SK-N-SH (cell line): Measurements from ENCODE around the gene MAP4K4. TPM values are rescaled to one million over a fixed set of nuclear protein-coding genes. Genes with fewer than 3 reads are reported as not detected.

Experiments used
- CTCF ChIA-PET: fragments of 300-600, 350-600 bp; formaldehyde crosslinking; extraction: SDS; loops from one replicate; lab custom pipeline; 2021; lab: Yijun Ruan, JAX
- POLR2A ChIA-PET: fragments of 350-600 bp; sonication (Branson Sonifier 250); formaldehyde crosslinking; extraction: SDS; loops from one replicate; lab custom pipeline; 2020; ENCODE audit warnings: antibody characterized with exemption, inconsistent platforms; lab: Yijun Ruan, JAX
- DNase-seq: peaks from one replicate; pipeline ENCODE4 v3.0.0; 2012
- H2AFZ ChIP-seq: fragments of 200-600 bp; sonication (generic); 2 replicates; pipeline ENCODE4 v1.8.1; 2016; ENCODE audit warnings: antibody characterized with exemption, mild to moderate bottlenecking, low read depth
- H3F3A ChIP-seq: fragments of 200-600 bp; sonication (generic); replicated peaks from 2 replicates; pipeline ENCODE3; 2016; ENCODE audit warnings: antibody characterized with exemption, mild to moderate bottlenecking; ENCODE audit not compliant: insufficient read depth
- H3K27ac ChIP-seq, 2 experiments: fragments of 200-500 bp in 1 of 2; fragments of 200-600 bp in 1 of 2; sonication (Bioruptor generic) in 1 of 2; sonication (generic), shearing (Covaris generic) in 1 of 2; 2 replicates each; pipeline versions ENCODE4 v1.5.1 to v1.6.1; 2014 to 2016; ENCODE audit warnings: low read depth in 2 of 2, inconsistent platforms in 1 of 2, low read length in 1 of 2, mild to moderate bottlenecking in 1 of 2, mixed read lengths in 1 of 2
- H3K27me3 ChIP-seq: fragments of 200-600 bp; sonication (generic), shearing (Covaris generic); 2 replicates; pipeline ENCODE4 v1.6.1; 2016; ENCODE audit warnings: mixed run types; ENCODE audit not compliant: insufficient read depth
- H3K36me3 ChIP-seq, 2 experiments: fragments of 200-500 bp in 1 of 2; fragments of 200-600 bp in 1 of 2; sonication (Bioruptor generic) in 1 of 2; sonication (generic) in 1 of 2; replicated peaks in 1 of 2; 2 replicates each; pipeline versions ENCODE3 to v1.5.1; 2014 to 2016; ENCODE audit warnings: low read length in 1 of 2, mild to moderate bottlenecking in 1 of 2; ENCODE audit not compliant: insufficient read depth in 2 of 2, control insufficient read depth in 1 of 2
- H3K4me1 ChIP-seq, 2 experiments: fragments of 200-500 bp in 1 of 2; fragments of 200-600 bp in 1 of 2; sonication (Bioruptor generic) in 1 of 2; sonication (generic), shearing (Covaris generic) in 1 of 2; 2 replicates each; pipeline versions ENCODE4 v1.5.1 to v1.6.1; 2014 to 2016; ENCODE audit warnings: low read depth in 1 of 2, low read length in 1 of 2, mixed run types in 1 of 2; ENCODE audit not compliant: insufficient read depth in 2 of 2, control insufficient read depth in 1 of 2
- H3K4me2 ChIP-seq: fragments of 200-600 bp; sonication (generic), shearing (Covaris generic); 2 replicates; pipeline ENCODE4 v1.6.1; 2017; ENCODE audit warnings: mixed run types
- H3K4me3 ChIP-seq, 2 experiments: fragments of 200-500 bp in 1 of 2; fragments of 200-600 bp in 1 of 2; sonication (Bioruptor generic) in 1 of 2; sonication (generic), shearing (Covaris generic) in 1 of 2; 2 replicates each; pipeline versions ENCODE4 v1.5.1 to v1.8.1; 2014 to 2016; ENCODE audit warnings: low read depth in 2 of 2, inconsistent platforms in 1 of 2, low read length in 1 of 2, mild to moderate bottlenecking in 1 of 2, mixed read lengths in 1 of 2, moderate library complexity in 1 of 2
- H3K79me2 ChIP-seq: fragments of 200-600 bp; sonication (generic); 2 replicates; pipeline ENCODE4 v1.8.1; 2017; ENCODE audit warnings: mild to moderate bottlenecking; ENCODE audit not compliant: insufficient read depth
- H3K9ac ChIP-seq: fragments of 200-600 bp; sonication (generic); 2 replicates; pipeline ENCODE4 v1.6.1; 2017; ENCODE audit warnings: mixed run types
- H3K9me2 ChIP-seq: fragments of 200-600 bp; sonication (generic); 2 replicates; pipeline ENCODE4 v1.6.1; 2017; ENCODE audit warnings: mixed run types
- H3K9me3 ChIP-seq: fragments of 200-600 bp; sonication (generic); 2 replicates; pipeline ENCODE4 v1.6.1; 2017; ENCODE audit warnings: mixed run types, mild to moderate bottlenecking, moderate library complexity
- H4K20me1 ChIP-seq: fragments of 200-600 bp; sonication (generic); 2 replicates; pipeline ENCODE4 v1.6.1; 2017; ENCODE audit warnings: mild to moderate bottlenecking, mixed run types; ENCODE audit not compliant: insufficient read depth
- FOSL2 ChIP-seq: IDR thresholded peaks from 2 replicates; pipeline ENCODE4 v1.4.0; 2012; ENCODE audit warnings: low read depth, mild to moderate bottlenecking, moderate library complexity, borderline replicate concordance
- FOXM1 ChIP-seq: IDR thresholded peaks from 2 replicates; pipeline ENCODE4 v1.4.0; 2012; ENCODE audit warnings: low read depth, mild to moderate bottlenecking
- JUND ChIP-seq: IDR thresholded peaks from 2 replicates; pipeline ENCODE4 v1.4.0; 2012
- MEF2A ChIP-seq: IDR thresholded peaks from 2 replicates; pipeline ENCODE4 v1.4.0; 2012; ENCODE audit warnings: low read depth, borderline replicate concordance
- MXI1 ChIP-seq: IDR thresholded peaks from 2 replicates; pipeline ENCODE4 v1.6.1; 2012; ENCODE audit warnings: mild to moderate bottlenecking, low read depth, low read length, improper control_type of control experiment
- POLR2AphosphoS5 ChIP-seq: IDR thresholded peaks from 2 replicates; pipeline ENCODE4 v1.6.1; 2012; ENCODE audit warnings: low read depth, low read length
- RAD21 ChIP-seq: IDR thresholded peaks from 2 replicates; pipeline ENCODE4 v1.6.1; 2012; ENCODE audit warnings: mild to moderate bottlenecking, low read length
- RCOR1 ChIP-seq: fragments of 150-350 bp; IDR thresholded peaks from 2 replicates; pipeline ENCODE4 v1.6.1; 2017; ENCODE audit warnings: antibody characterized with exemption, low read length
- RXRA ChIP-seq: IDR thresholded peaks from 2 replicates; pipeline ENCODE4 v1.4.0; 2012; ENCODE audit warnings: low read depth, mild to moderate bottlenecking, borderline replicate concordance
- TEAD4 ChIP-seq: IDR thresholded peaks from 2 replicates; pipeline ENCODE4 v1.4.0; 2012; ENCODE audit warnings: mild to moderate bottlenecking, borderline replicate concordance; ENCODE audit not compliant: insufficient read depth
- YY1 ChIP-seq: IDR thresholded peaks from 2 replicates; pipeline ENCODE4 v1.4.0; 2012; ENCODE audit warnings: low read depth, mild to moderate bottlenecking
- WGBS: methylation state at CpG from one replicate; pipeline ENCODE4 v1.1.6; 2017; ENCODE audit warnings: low lambda C conversion rate; 5-methylcytosine and 5-hydroxymethylcytosine counted together
- polyA plus RNA-seq, 3 experiments: library from polyadenylated mRNA; depleted of rRNA; stranded (reverse); fragments of >200 nt; gene quantifications; 2 replicates each; pipeline ENCODE4 v1.2.3, GENCODE V29; 2012
- TF ChIP-seq, protein P1 (sequence below): fragments of 200-600 bp; sonication (generic); IDR thresholded peaks from 2 replicates; pipeline ENCODE4 v1.6.1; 2017; ENCODE audit warnings: antibody characterized with exemption, mild to moderate bottlenecking, moderate library complexity
- TF ChIP-seq, protein P2 (sequence below): IDR thresholded peaks from 2 replicates; pipeline ENCODE4; 2012
- TF ChIP-seq, protein P3 (sequence below): fragments of 150-350 bp; IDR thresholded peaks from 2 replicates; pipeline ENCODE4 v1.6.1; 2017; ENCODE audit warnings: antibody characterized with exemption, low read length, low read depth, borderline replicate concordance
- TF ChIP-seq, protein P4 (sequence below): IDR thresholded peaks from 2 replicates; pipeline ENCODE4 v1.4.0; 2012; ENCODE audit warnings: low read depth, borderline replicate concordance
- TF ChIP-seq, protein P5 (sequence below): IDR thresholded peaks from 2 replicates; pipeline ENCODE4 v1.4.0; 2012; ENCODE audit warnings: low read depth

MAP4K4 gene
- polyA plus RNA-seq, 1 of the 3 experiments (the other 2 are of a cell fraction) = 72.9 TPM

DNA sequence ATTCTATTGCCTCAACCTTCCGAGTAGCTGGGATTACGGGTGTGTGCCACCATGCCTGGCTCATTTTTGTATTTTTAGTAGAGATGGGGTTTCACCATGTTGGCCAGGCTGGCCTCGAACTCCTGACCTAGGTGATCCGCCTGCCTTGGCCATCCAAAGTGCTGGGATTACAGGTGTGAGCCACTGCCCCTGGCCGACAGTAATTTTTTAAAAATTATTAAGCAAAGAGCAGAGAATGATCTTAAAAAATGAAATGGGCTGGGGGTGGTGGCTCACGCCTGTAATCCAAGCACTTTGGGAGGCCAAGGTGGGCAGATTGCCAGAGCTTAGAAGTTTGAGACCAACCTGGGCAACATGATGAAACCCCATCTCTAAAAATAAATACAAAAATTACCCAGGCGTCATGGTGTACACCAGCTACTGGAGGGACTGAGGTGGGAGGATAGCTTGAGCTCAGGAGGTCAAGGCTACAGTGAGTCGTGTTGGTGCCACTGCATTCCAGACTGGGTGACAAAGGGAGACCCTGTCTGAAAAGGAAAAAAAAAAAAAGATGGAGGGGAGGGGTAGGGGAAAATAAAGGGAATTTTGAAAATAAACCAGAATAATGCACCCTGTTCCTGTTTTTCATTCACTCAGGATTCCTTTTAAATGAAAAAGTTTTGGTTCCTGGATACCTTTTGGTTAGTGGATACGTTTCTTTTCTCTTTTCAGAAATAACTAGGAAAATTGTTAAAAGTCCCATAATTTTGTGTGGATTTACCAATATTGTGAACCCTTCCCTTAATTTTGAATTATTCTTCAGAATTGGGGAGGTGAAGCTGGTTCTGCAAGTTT, 33.9 kb downstream of the MAP4K4 start:
- peaks cover 0 to 10% of the 10 kb centered on the region in 2 experiments for H3K36me3 ChIP-seq
- H4K20me1 ChIP-seq = peaks cover 98% of the 10 kb centered on the region
- TF ChIP-seq FOXM1 = no peak
- TF ChIP-seq POLR2AphosphoS5 = no peak
- no peak for TF ChIP-seq TEAD4
- TF ChIP-seq, protein P1, sequence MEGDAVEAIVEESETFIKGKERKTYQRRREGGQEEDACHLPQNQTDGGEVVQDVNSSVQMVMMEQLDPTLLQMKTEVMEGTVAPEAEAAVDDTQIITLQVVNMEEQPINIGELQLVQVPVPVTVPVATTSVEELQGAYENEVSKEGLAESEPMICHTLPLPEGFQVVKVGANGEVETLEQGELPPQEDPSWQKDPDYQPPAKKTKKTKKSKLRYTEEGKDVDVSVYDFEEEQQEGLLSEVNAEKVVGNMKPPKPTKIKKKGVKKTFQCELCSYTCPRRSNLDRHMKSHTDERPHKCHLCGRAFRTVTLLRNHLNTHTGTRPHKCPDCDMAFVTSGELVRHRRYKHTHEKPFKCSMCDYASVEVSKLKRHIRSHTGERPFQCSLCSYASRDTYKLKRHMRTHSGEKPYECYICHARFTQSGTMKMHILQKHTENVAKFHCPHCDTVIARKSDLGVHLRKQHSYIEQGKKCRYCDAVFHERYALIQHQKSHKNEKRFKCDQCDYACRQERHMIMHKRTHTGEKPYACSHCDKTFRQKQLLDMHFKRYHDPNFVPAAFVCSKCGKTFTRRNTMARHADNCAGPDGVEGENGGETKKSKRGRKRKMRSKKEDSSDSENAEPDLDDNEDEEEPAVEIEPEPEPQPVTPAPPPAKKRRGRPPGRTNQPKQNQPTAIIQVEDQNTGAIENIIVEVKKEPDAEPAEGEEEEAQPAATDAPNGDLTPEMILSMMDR = no peak
- TF ChIP-seq, all 33 proteins: peak for 0
- H2AFZ ChIP-seq = no peak overlapping the region
- no peaks in the 10 kb centered on the region for H3K27me3 ChIP-seq
- peaks cover 18% of the 10 kb centered on the region for H3F3A ChIP-seq
- DNase-seq = no peak
- peaks cover 27% of the 10 kb centered on the region in 2 experiments; a peak in 3 of 4 replicates for H3K4me1 ChIP-seq
- H3K79me2 ChIP-seq = peaks cover 100% of the 10 kb centered on the region
- H3K4me2 ChIP-seq = no peak overlapping the region
- H3K27ac ChIP-seq = no peak overlapping the region
- H3K9me3 ChIP-seq = no peaks in the 10 kb centered on the region
- ChIA-PET CTCF (interaction anchor here (0.7 to 1.5 kb wide), 2 partner anchors 31 to 61 kb away, joined by 3 to 6 read pairs; no protein-coding TSS in a partner anchor), POLR2A (no interaction called here)
- no peak overlapping the region for H3K4me3 ChIP-seq
- 87% methylated on average over 9 of the region's 9 CpGs for WGBS
- H3K9me2 ChIP-seq = no peaks in the 10 kb centered on the region
- no peak overlapping the region for H3K9ac ChIP-seq

DNA sequence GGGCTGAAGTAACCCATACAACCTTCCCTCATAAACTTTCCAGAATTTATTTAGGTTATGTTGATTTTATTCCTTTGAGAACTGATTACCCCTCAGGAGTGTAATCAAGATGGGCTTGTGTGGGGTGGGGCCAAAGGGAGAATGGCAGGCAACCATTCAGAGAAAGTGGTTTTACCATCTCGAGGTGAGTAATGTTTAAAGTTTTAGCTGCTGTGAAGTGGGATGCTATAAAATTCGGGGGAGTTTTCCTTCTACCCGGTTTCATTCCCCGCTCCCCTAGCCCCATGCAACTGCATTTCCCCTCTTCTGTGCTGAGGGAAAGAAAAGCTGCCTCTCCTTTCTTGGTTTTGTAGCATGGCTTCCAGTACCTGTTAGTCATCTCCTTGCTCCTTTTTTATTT, 34.7 kb downstream of the MAP4K4 start:
- Histone ChIP-seq H3K9me2 (no peaks in the 10 kb centered on the region), H4K20me1 (peaks cover 98% of the 10 kb centered on the region), H2AFZ (no peak overlapping the region), H3F3A (peaks cover 20% of the 10 kb centered on the region), H3K9ac (no peak overlapping the region), H3K79me2 (peaks cover 100% of the 10 kb centered on the region), H3K4me1 (peaks cover 27 to 34% of the 10 kb centered on the region in 2 experiments; a peak in 3 of 4 replicates), H3K27ac (no peak overlapping the region), H3K4me3 (no peak overlapping the region), H3K36me3 (peaks cover 0 to 10% of the 10 kb centered on the region in 2 experiments), H3K27me3 (no peaks in the 10 kb centered on the region), H3K9me3 (no peaks in the 10 kb centered on the region), H3K4me2 (no peak overlapping the region)
- DNase-seq = no peak
- TF ChIP-seq FOXM1 (no peak), YY1 (no peak), FOSL2 (no peak), MEF2A (no peak), RXRA (no peak), JUND (no peak), RCOR1 (no peak), RAD21 (no peak), MXI1 (no peak)
- TF ChIP-seq, protein P2, sequence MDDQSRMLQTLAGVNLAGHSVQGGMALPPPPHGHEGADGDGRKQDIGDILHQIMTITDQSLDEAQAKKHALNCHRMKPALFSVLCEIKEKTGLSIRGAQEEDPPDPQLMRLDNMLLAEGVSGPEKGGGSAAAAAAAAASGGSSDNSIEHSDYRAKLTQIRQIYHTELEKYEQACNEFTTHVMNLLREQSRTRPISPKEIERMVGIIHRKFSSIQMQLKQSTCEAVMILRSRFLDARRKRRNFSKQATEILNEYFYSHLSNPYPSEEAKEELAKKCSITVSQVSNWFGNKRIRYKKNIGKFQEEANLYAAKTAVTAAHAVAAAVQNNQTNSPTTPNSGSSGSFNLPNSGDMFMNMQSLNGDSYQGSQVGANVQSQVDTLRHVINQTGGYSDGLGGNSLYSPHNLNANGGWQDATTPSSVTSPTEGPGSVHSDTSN = no peak
- TF ChIP-seq, protein P1 = no peak
- TF ChIP-seq, protein P3, sequence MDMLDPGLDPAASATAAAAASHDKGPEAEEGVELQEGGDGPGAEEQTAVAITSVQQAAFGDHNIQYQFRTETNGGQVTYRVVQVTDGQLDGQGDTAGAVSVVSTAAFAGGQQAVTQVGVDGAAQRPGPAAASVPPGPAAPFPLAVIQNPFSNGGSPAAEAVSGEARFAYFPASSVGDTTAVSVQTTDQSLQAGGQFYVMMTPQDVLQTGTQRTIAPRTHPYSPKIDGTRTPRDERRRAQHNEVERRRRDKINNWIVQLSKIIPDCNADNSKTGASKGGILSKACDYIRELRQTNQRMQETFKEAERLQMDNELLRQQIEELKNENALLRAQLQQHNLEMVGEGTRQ = no peak
- TF ChIP-seq, protein P4, sequence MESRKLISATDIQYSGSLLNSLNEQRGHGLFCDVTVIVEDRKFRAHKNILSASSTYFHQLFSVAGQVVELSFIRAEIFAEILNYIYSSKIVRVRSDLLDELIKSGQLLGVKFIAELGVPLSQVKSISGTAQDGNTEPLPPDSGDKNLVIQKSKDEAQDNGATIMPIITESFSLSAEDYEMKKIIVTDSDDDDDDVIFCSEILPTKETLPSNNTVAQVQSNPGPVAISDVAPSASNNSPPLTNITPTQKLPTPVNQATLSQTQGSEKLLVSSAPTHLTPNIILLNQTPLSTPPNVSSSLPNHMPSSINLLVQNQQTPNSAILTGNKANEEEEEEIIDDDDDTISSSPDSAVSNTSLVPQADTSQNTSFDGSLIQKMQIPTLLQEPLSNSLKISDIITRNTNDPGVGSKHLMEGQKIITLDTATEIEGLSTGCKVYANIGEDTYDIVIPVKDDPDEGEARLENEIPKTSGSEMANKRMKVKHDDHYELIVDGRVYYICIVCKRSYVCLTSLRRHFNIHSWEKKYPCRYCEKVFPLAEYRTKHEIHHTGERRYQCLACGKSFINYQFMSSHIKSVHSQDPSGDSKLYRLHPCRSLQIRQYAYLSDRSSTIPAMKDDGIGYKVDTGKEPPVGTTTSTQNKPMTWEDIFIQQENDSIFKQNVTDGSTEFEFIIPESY = no peak
- TF ChIP-seq, protein P5, sequence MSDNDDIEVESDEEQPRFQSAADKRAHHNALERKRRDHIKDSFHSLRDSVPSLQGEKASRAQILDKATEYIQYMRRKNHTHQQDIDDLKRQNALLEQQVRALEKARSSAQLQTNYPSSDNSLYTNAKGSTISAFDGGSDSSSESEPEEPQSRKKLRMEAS = no peak
- CTCF ChIA-PET = interaction anchor here (0.7 to 2.0 kb wide), 4 partner anchors 9 to 60 kb away, joined by 3 to 9 read pairs (median 4); no protein-coding TSS in a partner anchor
- POLR2A ChIA-PET = no interaction called here
- WGBS = 90% methylated on average over 4 of the region's 4 CpGs
